ENCODE measurements around the gene CBFA2T2.
A peak's percentile ranks its signal among the peaks of the same experiment; 100 is the strongest.
"Not testable (repeated sequence)": the region's sequence is repeated elsewhere in the genome, so short reads cannot be mapped to it uniquely, and the experiment has no call there.

Gene CBFA2T2

DNA sequence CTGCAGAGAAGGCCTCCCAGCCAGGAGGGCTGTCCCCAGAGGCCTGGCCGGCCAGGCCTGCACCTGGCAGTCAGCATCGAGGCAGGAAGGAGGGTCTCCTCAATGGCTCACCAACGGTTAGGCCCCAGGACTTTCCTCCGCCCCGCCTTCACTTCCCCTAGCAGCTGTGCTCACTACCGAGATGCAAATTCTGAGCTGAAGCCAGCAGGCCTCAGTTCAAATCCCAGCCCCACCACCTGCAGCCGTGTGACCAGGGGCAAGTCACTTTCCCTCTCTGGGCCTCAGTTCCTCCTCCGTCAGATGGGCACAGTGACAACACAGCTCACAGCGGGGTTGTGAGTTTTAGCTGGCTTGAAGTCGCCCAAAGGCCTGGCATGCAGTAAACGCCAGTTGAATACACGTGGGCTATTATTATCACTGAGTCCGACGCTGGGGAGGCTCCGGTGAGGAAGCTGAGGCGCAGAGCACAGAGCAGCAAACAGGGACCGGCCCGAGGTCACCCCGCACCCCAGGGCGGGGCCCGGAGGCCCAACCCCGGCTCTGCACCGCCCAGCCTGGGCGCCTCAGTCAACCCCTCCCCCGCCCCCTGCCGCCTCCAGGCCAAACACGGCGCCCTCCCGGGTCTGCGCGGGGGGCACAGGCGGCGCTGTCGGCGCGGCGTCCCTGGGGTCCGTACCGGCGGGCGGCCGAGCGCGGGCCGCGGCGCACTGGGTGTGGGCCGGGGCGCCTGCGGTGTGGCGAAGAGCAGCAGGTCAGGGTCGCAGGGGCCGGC, 195.6 kb downstream of the CBFA2T2 start:
- no peak for DNase-seq

DNA sequence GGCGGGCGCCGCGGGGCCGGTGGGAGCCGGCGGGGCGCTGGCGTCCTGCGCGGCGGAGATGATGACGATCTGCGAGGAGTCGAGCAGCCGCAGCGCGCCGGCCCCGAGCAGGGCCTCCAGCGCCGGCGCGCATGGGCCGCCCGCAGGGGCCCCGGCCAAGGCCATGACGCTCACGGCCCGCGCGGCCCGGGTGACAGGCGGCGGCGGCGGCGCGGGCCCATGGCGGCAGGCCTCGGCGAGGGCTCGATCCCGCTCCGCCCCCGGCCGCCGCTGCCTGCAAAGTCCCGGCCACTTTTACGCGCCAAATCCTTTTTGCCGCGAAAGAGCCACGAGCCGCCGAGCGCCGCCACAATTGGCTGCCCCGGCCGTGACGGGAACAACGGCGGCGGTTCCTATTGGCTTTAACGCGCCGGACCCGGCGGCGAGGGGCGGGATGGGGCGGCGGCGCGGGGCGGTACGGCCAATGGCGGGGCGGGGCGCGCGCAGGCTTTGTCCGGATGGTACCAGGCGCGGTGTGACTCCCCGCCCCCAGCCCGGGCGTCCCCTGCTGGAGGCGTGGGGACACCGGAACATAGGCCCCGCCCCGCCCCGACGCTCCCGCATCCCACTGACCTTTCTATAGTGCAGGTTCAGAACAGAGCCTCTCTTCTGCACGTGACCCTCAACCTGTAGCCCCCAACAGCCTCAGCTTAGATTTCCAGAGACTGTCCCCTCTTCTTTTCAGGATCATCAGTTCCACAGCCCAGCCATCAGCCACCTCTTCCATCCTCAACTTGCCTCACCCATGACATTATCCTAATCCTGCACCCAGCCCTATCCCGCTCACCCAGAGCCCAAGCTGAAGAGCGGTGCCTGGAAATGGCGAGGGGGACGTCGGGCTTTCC, 196.4 kb downstream of the CBFA2T2 start, which contains the start of gene E2F1:
Gene E2F1 (minus strand): TSS at position 286 of the 884 bp plus-strand sequence. CDS start 121 bp downstream, at position 165.
- DNase-seq, result peak; percentile 91

- DNase-seq, result no peak
Observed at GRCh38 chr20:33686984-33687366, 197.1 kb downstream of the CBFA2T2 start.

- no peak for DNase-seq
Observed at GRCh38 chr20:33687370-33687915, 197.5 kb downstream of the CBFA2T2 start.

- no peak for DNase-seq
Observed at GRCh38 chr20:33687993-33688937, 198.4 kb downstream of the CBFA2T2 start.

DNA sequence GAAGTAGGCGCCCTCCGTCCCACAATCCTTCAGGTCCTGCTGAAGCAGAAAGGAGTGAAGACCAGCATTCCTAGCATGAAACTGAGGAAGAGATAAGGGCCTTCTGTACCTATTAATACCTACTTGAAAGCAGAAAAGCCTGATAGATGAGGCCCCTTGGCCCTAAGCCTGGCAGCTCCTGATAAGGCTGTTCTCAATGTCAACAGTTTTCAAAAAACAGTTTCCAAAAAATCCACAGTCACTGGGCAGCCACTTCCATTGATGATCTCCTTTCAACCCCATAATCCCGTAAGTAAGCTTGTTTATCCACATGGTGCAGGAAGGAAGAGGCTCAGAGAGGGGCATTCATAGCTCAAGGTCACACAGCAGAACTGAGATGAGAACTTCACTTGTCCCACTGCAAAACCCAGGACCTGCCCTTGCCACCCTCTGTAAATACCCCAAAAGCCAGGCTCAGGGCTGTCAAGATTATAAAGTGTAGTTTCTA, 199.1 kb downstream of the CBFA2T2 start:
- no peak for DNase-seq

GRCh38 chr20:33689493-33689892, 199.6 kb downstream of the CBFA2T2 start:
- DNase-seq, result no peak

DNA sequence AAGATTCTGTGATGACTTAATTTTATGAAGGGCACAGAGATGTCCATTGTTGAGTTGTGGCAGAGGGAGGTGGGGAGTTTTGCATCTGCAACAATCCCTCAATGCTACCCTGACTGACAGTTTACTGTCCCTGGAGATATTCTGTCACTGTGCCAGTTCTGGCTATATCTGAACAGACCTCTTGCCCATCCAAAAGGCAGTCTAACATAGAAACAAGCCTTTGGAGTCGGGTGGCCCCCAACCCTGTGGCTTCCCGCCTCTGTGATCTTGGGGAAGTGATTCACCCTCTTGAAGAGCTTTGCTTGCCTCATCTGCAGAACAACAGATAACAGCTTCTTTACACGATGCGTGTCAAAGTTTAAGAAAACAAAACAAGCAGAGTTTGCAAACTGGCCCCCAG, 200.1 kb downstream of the CBFA2T2 start:
- DNase-seq, result peak; percentile 18

DNA sequence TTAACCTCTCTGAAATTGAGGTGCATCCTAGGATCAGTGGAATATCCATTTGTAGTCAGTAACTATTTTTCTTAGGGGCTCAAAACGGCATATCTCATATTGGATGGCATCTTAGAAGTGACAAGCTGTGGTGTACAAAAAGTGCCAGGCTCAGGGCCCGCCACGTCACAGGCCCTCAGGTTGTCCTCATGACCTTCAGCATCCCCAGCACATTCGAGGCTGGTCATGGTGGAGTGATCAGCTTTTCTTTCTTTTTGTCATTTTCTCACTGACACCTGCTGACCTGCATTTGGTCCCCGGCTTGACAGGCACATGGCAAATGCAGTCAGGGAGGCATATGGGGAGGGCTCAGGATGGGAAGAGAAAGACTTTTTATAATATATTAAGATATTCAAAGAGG, 203.4 kb downstream of the CBFA2T2 start:
- DNase-seq, result no peak

DNA sequence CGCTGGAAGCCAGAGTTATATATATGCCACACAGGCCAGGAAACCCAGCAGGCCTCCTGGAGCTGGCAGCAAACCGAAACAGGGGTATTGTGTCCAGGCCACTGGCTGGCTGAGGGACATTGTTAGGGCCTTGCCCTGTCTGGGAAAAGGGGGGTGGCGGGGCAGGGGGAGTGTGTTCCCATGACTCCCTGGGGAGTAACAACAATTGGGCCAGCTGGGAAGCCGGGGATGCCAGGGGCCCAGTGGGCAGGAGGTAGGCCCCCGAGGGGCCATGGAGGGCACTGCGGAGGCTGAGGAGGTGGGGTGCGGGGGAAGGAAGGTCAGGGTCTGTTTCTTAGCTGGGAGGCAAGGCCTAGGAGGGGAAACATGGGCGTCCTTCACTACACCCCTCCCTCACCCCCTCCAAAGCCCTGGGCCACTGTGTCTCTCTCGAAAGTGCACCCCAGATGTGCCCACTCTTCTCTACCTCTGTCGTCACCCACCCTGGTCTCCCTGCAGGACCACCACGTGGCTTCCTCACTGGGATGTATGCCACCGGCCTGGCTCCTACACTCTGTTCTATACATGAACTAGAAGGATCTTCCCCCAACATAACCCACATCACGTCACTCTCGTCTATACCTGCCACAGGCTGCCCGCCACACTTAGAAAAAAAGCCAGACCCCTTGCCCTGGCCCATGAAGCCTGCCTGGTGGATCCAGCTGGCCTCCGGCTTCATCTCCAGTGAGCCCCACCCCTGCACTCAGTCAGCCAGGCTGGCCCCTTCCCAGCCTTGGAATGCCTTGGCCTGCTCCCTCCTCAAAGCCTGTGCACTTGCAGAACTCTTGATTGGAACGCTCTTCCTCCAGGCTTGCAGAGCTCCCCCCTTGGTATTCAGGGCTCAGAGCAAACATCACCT, 204.1 kb downstream of the CBFA2T2 start:
- DNase-seq, result no peak

- DNase-seq, result no peak
Observed at GRCh38 chr20:33694639-33695012, 204.7 kb downstream of the CBFA2T2 start.

DNA sequence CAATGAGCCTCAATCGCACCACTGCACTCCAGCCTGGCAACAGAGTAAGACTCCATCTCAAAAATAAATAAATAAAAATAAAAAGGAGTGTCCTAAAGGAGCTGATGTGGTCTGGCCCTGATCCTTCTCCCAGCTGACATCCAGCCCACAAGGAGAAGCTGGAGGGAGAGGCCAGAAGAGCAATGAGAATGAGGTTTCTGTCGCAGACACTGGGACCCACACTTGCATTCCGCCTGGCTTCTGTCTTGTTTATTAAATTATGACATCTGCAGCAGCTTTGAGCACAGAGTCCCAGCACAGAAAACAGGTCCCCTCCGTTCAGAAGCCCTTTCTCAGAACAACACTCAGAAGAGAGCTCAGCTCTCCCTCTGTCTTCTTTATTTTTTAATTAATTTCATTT, 206.6 kb downstream of the CBFA2T2 start:
- DNase-seq, result no peak

GRCh38 chr20:33697129-33697528, 207.2 kb downstream of the CBFA2T2 start:
- DNase-seq, result no peak

GRCh38 chr20:33698966-33699365, 209.1 kb downstream of the CBFA2T2 start:
- not testable (repeated sequence) for DNase-seq
